ENCODE data around the gene PAK6.

- TF ChIP-seq POLR2AphosphoS5 (IDR thresholded peaks at IDR 0.05) (no peak), EP300 (conservative IDR thresholded peaks at IDR 0.05; ENCODE audit: poor library complexity, severe bottlenecking) (no peak), CTCF (IDR thresholded peaks at IDR 0.05; ENCODE audit: poor library complexity, severe bottlenecking) (no peak), TAF1 (IDR thresholded peaks at IDR 0.05; ENCODE audit: low read depth) (no peak)
Observed at GRCh38 chr15:40269604-40270003, 30.7 kb downstream of the PAK6 start.

Data from neural cell (in vitro differentiated cells).